Forelimb muscle (tissue), 1 donor: Measurements from ENCODE around the gene ZNF841. TPM values are rescaled to one million over a fixed set of nuclear protein-coding genes. Genes with fewer than 3 reads are reported as not detected.
A peak's percentile ranks its signal among the peaks of the same experiment; 100 is the strongest.
"Not testable (repeated sequence)": the region's sequence is repeated elsewhere in the genome, so short reads cannot be mapped to it uniquely, and the experiment has no call there.

Experiments used
- DNase-seq: peaks from one replicate; pipeline ENCODE4 v3.0.0-alpha.2; 2013; ENCODE audit warnings: low read depth
- polyA plus RNA-seq: library from polyadenylated mRNA; unstranded; fragments of 120-200 nt; gene quantifications from one replicate; pipeline ENCODE4 v1.2.1, GENCODE V29; 2013; ENCODE audit not compliant: insufficient read length

The ZNF841 gene
- polyA plus RNA-seq: 11.0 TPM

DNA sequence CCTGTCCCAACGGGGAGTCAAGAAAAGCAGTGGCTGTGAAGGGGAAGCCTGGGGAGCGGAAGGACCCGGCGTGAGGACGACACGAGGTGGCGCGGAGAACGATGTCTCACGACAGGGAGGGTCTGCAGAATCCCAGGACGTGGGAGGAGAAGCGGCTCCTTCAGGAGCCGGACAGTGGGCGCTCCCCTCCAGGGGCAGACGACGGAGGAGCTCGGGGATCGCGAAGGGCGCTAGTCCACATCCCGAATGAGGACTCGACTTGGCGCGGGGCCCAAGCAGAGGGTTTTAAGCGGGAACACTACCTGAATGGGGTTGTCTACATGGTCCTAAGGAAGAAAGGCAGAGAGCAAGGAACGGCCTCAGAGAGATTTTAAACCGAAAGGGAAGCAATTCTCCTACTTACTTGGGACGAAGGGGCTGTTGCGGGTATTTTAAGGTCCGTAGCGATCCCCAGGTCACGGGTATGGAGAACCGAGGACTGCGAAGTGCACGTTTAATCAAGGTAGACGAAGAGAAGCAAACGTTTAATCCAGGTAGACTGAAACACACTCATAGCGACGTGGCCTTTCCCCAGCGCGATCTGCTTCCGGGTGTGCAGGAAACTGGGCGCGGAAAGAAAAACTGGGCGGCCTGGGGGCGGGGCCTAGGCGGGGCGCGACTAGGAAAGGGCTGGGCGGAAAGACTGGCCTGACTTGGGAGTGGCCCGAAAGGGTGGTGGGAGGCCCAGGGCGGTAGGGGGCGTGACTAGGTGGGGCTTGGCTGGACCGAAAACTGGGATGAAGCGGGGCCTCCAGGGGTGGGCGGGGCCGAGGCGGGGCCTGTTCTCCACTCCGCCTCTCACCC lies at the start of gene ZNF841:
TSS of gene ZNF841 (minus strand) at position 594 of the 843 bp plus-strand sequence. CDS start 10,964 bp downstream, outside the sequence.
- peak; percentile 53 for DNase-seq

DNA sequence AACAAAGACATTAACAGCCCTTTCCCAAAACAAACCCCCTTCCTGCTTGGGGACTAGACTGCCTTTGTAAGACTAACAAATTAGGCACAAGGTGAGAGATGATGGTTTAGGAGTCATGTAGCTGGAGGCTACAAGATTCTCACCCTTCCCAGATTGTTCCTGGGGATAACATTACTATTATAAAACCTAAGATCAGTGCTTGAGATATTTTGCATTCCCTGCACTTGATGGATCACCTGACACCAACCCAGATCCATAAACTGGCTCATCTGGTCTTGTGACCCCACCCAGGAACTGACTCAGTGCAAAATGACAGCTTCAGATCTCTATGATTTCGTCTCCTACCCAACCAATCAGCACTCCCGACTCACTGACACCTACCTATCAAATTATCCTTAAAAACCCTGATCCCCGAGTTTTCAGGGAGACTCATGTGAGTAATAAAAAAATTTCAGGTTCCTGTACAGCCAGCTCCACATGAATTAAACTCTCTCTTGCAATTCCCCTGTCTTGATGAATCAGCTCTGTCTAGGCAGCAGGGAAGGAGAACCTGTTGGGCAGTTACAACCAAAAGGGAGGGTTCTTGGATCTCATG lies 46.5 kb upstream of the ZNF841 start:
- DNase-seq: no peak

DNA sequence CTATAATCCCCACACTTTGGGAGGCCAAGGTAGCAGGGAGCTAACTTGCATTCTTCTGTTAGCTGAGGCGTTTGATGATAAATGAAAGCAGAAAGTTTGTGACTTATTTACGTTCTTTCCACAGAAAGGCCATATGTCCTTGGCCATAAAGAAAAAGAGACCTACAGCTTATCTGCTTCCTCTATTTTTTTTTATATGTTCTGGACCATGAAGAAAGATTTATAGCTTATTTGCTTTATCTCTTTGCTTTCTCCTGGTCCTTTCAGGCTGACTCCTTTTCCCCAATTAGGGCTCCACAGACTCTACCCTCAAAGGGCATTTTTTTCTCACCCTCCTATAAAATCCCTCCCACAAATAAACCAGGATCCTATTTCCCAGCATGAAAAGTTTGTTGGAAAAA lies 45.6 kb upstream of the ZNF841 start:
- no peak for DNase-seq

DNA sequence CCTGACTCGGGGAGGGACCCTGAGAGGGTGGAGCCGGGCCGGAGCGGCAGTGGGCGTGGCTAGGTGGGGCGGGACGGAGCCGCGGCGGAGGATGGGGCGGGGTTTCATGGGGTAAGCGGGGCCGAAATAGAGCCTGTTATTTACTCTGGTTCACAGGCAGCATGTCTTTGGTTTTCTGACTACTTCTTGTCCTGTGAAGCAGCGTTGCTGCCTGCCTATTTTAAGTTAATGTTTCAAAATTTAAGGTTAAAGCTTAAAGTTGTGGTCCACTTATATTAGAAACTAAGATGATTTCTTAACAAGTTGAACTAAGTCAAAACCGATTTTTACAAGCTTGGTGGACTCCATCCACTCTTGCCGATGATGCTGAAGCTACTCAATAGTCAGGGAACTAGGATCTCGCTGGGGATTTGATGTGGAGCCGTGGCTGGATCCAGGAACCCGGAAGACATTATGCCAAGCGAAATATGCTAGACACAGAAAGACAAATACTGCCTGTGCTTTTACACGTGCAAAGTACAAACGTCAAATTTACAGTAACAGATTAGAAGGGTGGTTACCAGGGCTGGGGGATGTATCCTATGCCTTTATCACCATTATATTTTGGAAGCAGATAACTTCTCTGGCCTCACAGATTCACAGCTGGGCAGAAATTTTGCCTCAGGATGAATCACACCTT lies 44.6 kb upstream of the ZNF841 start:
- no peak for DNase-seq

DNA sequence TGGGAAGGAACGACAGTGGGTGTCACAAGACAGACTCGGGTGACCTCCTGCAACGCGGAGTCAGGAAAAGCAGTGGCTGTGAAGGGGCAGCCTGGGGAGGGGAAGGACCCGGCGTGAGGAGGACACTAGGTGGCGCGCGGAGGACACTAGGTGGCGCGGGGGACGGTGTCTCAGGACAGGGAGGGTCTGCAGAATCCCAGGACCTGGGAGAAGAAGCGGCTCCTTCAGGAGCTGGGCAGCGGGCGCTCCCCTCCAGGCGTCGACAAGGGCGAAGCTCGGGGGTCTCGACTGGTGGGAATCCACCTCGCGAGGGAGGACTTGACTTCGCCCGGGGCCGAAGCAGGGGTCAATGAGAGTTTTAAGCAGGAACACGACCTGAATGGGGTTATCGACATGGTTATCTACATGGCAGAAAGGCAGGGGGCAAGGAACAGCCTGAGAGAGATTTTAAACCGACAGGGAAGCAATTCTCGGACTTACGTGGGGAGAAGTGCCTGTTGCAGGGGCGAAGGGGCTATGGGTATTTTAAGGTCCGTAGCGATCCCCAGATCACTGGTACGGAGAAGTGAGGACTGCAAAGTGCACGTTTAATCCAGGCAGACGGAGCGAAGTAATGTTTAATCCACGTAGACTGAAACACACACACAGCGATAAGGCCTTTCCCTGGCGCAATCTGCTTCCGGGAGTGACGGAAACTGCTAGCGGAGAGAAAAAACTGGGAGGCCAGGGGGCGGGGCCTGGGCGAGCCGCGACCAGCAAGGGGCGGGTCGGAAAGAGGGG lies 43.9 kb upstream of the ZNF841 start, which contains the start of gene ZNF616:
TSS of gene ZNF616 (minus strand) at position 687 of the 780 bp plus-strand sequence. CDS start 9,426 bp downstream, outside the sequence.
- DNase-seq: peak; percentile 78

DNA sequence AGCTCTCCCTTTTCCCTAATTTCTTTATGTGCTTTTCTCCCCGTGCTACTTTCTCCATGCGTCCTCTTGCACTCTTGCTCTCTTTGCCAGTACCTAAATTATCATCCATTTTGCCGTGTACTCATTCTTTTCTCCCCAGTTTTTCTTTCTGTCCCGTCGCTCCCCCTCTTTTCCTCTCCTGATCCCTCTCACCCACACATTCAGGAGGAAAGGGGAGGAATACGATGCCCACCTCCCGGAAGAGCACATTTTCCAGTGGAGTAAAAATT lies 43.4 kb upstream of the ZNF841 start:
- DNase-seq: no peak

DNA sequence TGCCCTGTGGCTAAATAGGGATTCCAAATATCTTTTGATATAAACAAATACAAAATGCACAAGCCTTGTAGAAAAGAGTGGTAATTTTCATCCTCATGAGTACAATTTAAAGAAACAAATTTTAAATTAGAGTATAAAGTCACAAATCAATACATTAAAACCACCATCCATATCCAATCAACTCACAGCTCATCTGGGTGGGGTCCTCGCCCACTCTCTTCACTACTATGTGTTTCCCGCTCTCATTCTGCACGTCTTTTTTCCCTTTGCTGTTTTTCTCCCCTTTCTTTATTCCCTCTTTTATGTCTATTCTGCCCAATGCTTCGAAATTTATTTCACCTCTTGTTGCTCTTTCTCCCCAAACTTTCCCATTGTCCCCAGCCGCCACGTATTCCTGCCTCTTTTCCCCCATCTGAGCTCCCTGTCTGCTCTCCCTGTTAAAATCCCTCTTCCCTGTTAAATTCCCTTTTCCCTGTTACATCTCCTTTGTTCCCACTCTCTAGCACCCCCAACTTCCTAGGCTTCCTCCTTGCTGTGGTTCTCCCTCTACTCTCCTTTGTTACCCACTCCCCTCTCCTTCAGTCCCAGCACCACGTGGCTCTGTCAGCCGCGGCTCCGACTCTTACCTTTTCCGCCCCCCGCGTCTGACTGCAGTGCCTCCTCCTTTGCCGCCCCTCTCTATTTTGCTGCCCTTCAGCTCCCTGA lies 42.9 kb upstream of the ZNF841 start:
- no peak for DNase-seq

DNA sequence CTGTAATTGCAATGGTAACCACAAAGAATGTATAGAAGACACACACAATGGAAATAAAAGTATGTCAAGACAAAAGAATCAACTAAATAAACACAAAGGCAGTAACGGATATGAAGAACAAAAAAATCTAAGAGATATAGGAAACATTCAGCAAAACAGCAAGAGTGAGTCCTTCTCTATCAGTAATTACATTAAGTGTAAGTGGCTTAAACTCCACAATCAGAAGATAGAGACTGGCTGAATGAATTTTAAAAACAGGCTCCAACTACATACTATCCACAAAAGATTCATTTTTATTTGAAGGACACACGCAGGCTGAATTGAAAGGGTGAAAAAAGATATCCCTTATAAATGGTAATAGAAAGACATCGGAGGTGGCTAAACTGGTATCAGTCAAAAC lies 24.7 kb upstream of the ZNF841 start:
- DNase-seq: no peak

DNA sequence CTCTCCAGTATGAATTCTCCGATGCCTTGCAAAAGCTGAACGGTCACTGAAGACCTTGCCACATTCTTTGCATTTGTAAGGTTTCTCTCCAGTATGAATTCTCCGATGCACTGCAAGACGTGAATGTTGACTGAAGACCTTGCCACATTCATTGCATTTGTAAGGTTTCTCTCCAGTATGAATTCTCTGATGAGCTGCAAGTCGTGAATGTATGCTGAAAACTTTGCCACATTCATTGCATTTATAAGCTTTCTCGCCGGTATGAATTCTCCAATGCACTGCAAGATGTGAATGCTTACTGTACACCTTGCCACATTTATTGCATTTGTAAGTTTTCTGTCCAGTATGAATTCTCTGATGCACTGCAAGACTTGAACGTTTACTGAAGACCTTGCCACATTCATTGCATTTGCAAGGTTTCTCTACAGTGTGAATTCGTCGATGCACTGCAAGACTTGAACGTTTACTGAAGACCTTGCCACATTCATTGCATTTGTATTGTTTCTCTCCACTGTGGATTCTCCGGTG lies 20.0 kb upstream of the ZNF841 start:
- DNase-seq: no peak

DNA sequence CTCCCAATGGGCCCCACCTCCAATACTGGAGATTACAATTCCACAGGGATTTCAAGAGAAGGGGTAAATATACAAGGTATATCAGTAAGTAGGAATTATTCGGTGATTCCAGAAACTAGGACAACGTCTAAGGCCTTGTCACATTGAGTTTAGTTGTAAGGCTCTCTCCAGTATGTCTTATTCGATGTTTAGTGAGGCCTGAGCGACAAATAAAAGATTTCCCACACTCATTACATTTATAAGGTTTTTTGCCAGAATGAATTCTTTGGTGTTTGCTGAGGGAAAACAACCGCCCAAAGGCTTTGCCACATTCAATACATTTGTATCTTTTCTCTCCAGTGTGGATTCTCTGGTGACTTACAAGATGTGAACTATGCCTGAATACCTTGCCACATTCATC lies 19.1 kb upstream of the ZNF841 start:
- DNase-seq: no peak

DNA sequence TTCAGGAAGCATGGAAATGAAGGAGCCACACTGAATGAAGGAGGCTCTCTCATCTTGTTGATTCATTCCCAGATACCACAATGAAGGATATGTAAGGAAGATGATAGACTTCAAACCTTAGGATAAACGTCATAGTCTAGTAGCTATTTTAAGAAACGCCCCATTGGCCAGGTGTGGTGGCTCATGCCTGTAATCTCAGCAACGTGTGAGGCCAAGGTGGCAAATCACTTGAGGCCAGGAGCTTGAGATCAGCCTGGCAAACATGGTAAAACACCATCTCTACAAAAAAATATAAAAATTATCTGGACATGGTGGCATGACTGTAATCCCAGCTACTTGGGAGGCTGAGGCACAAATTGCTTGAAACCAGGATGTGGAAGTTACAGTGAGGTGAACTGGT lies 17.1 kb upstream of the ZNF841 start:
- DNase-seq: no peak

DNA sequence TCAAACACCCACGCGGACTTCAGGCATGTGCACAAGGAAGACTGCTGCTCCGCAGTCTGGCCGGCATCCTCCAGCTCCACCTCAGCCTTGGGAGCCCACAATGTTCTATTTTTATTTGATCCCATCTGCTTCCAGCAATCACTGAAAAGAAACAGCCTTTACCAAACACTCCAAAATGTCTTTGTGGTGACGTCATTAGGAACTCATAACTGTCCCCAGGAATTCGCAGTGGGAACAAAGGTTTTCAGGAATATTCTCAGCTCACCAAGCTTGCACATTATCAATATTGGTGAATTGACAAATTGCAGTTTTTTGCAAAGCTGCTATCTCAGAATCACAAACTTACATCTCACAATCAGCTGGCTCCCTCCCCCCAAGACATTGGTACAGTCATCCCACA lies 15.2 kb upstream of the ZNF841 start:
- DNase-seq: no peak

DNA sequence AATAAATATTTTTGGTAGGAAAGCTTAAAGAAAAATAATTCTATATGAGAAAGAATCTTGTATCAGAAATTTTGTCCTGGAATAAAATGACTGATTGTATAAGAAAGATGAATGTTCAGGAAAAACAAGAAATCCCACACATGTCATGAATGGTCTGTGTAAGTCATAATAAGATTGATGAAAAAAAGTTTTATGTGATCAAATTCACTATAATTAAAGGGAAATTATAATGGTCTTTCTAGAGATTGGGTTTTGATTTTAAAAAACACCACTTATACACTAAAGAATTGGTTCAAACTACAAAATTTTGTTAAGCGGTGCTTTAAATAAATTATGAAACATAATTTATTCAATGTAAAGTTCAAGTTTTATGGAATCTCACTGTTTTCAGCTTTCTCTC lies 7.2 kb upstream of the ZNF841 start:
- no peak for DNase-seq

DNA sequence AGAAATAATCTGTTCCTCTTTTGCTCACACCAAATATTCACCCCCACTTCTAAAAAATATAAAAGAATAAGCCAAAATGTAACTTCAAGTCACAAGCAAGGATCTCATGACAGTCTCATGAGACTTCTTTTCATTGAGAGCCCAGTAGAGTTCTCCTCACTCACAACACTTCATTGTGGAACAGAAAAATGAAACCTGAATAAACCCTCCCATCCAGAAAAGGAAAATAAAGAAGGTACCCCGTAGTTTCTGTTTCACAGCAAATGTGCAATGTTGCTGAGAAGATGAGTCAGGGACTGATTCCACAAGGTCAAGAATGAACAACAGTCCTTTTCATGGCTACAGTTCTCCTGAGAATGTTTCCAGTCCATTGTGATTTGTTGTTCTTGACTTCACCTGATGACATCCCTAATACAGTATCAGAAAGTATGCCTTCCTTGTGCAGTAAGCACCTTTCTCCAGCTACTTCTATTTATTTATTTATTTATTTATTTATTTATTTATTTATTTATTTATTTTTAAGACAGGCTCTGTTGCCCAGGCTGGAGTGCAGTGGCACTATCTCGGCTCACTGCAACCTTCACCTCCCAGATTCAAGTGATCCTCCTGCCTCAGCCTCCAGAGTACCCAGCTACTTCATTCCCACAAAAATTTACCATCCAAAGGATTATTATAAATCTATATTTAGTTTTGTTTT lies 6.4 kb upstream of the ZNF841 start:
- DNase-seq: no peak

DNA sequence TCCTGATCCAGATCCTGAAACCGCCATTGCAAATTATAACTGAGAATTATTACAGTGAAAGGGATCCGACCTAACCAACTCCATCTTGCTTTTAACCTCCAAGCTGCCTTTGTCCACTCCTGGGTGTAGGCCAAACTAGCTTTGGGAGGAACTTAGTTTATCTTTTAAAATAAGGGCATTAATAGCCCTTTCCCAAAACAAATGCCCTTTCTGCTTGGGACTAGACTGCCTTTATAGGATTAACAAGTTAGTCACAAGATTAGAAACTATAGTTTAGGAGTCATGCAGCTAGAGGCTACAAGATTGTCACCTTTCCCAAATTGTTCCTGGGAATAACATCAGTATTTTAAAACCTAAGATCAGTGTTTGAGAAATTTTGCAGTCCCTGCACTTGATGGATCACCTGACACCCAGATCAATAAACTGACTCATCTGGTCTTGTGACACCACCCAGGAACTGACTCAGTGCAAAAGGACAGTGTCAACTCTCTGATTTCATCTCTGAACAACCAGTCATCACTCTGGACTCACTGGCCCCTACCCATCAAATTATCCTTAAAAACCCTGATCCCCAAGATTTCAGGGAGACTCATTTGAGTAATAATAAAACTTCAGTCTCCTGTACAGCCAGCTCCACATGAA lies 4.1 kb upstream of the ZNF841 start:
- DNase-seq: no peak

DNA sequence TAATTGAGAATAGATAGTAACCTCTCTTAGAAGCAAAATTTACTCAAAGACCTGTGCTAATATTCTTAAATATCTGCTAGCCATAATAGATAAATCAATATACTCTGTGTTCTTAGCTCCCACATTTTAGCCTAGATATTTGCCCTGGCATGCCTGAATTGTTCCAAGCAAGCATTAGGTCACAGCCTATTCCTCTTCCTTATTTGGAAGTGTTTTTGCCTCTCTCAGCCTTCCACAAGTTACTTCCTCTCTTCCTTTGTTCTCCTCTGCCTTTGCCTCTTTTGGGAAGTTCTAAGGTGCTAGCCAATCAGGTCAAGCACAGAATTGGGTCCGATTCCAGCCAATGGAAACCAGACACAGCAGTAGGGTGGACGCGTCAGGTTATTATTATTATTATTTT lies 851 bp upstream of the ZNF841 start:
- not testable (repeated sequence) for DNase-seq

DNA sequence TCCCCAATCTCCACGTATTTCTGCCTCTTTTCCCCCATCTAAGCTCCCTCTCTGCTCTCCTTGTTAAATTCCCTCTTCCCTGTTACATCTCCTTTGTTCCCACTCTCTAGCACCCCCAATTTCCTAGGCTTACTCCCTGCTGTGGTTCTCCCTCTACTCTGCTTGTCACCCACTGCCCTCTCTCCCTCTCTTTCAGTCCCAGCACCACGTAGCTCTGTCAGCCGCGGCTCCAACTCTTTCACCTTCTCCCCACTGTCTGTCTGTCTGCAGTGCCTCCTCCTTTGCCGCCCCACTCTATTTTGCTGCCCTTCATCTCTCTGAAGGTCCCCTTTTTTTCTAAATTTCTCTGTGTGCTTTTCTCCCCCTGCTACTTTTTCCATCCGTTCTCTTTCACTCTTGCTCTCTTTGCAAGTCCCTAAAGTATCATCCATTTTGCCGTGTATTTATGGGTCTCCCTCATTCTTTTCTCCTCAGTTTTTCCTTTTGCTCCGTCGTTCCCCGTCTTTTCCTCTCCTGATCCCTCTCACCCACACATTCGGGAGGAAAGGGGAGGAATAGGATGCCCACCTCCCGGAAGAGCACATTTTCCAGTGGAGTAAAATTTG lies 937 bp downstream of the ZNF841 start:
- no peak for DNase-seq

DNA sequence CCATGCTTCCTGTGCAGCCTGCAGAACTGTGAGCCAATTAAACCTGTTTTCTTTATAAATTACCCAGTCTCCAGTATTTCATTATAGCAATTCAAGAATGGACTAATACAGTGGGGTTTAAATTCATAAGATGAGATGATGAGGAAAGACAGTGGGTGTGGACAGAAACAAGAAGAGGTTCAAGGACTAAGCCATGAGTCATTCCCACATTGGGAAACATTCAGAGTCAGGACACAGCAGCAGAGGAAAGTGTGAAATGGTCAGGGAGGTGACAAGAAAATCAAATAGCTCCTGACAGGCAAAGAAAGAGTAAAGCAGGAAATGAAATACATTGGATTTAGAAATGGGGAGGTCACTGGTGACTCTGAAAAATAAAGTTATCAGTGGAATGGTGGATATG lies 9.1 kb downstream of the ZNF841 start:
- no peak for DNase-seq

DNA sequence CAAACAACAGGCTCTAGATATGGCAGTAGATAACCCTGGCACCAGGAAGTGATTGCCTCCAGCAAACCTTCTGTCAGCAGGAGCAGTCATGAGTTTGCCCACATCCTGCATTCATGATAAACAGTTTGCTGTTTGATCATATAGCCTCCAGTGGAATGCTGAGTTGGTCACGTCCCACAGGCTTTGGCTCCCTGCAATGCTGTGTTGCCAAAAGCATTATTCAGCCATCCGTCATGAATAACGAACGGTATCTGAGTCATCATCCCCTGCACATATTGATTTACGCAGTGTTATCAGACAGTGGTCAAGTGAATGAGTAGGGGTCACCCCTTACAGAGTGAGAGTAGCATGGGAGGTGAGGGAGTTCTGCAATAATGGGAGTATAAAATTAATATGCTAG lies 25.1 kb downstream of the ZNF841 start:
- DNase-seq: no peak

DNA sequence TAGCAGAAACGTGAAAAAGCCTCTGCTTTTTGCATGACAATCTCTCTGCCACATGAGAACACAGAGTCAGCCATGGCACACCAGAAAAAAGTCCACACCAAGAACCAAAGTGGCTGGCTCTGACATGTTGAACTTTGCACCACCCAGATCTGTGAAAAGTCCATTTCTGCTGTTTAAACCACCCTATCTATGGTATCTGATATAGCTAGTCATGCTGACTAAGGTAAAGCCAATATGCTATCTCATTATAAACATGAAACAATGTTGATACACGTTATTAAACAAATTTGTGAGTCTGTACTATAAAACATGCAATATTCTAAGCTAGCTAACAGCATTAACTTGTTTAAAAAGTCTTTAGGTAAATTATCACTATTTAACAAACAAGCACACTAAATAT lies 25.9 kb downstream of the ZNF841 start:
- no peak for DNase-seq
